H1 (cell line): ENCODE data around the gene DYSF. TPM values are rescaled to one million over a fixed set of nuclear protein-coding genes. Genes with fewer than 3 reads are reported as not detected.

ENCODE experiments used
- CTBP2 ChIP-seq: IDR thresholded peaks from 2 replicates; pipeline ENCODE4 v1.7.0; 2011; ENCODE audit warnings: borderline replicate concordance, mild to moderate bottlenecking, moderate library complexity, mixed read lengths, low read length; ENCODE audit not compliant: insufficient read depth, insufficient read length
- ZNF274 ChIP-seq: IDR thresholded peaks from 2 replicates; pipeline ENCODE4 v1.7.0; 2012; ENCODE audit warnings: low read length, borderline replicate concordance; ENCODE audit errors: extremely low read depth
- polyA plus RNA-seq, 7 experiments: library from polyadenylated mRNA; depleted of rRNA in 3 of 7; stranded (reverse) in 5 of 7; unstranded in 2 of 7; fragments of >200 nt in 5 of 7; fragments of 200-250 nt in 2 of 7; gene quantifications; 1 replicate in 5 of 7; 2 replicates in 1 of 7; 4 replicates in 1 of 7; pipeline versions ENCODE4 v1.2.1 to v1.2.3, GENCODE V29; 2011 to 2013; ENCODE audit warnings: missing spikeins in 2 of 7, mixed read lengths in 2 of 7
- total RNA-seq: library from RNA; stranded (reverse); fragmentation: NEBNext Ultra II Directional; extraction: Animal tissue kit (Norgen Biotek cat#: 25700); gene quantifications from 2 replicates; pipeline ENCODE4 v1.2.1, GENCODE V29; 2021

Gene DYSF
- total and polyA plus RNA-seq, 2 of the 8 experiments (the other 6 are each of a cell fraction or from before 2014, with no cell fraction given), result 5.8 to 7.1 TPM

GRCh38 chr2:71666094-71666474 is 212.7 kb downstream of the DYSF start (continued):
- TF ChIP-seq CTBP2 (no peak), ZNF274 (no peak)
